T-cell (primary cell): ENCODE data around the gene ARHGAP15. TPM values are rescaled to one million over a fixed set of nuclear protein-coding genes. Genes with fewer than 3 reads are reported as not detected.

Source experiments
- ATAC-seq, 4 experiments: fragments of 200-7000 bp in 3 of 4; fragments of 150-1000 bp in 1 of 4; cut with Tn5 transposase; replicated peaks in 1 of 4; 1 replicate in 3 of 4; 2 replicates in 1 of 4; pipeline ENCODE4 v1.10.0; 2021; ENCODE audit warnings: moderate library complexity in 3 of 4, mild to moderate bottlenecking in 2 of 4, moderate number of reproducible peaks in 1 of 4
- CTCF ChIA-PET, 2 donors: fragments of 300-600 bp; sonication (Branson Sonifier 250); formaldehyde crosslinking; loops; one replicate each; lab custom pipeline; 2022; ENCODE audit warnings: antibody characterized with exemption in 2 of 2; lab: Charles Lee
- POLR2A ChIA-PET, 2 donors: fragments of 300-600 bp; sonication (Branson Sonifier 250); formaldehyde crosslinking; loops; one replicate each; lab custom pipeline; 2022; ENCODE audit warnings: antibody characterized with exemption in 2 of 2; lab: Charles Lee
- DNase-seq, 35 experiments: peaks; one replicate each; pipeline versions ENCODE4 v3.0.0 to v3.0.0-alpha.2; 2013 to 2023
- H3K27ac ChIP-seq: one replicate; pipeline ENCODE4 v1.5.1; 2013; ENCODE audit warnings: low read length
- H3K27me3 ChIP-seq, 2 experiments: replicated peaks in 1 of 2; 1 replicate in 1 of 2; 2 replicates in 1 of 2; pipeline versions ENCODE4 v1.6.1 to v1.7.0; 2013; ENCODE audit warnings: low read length in 1 of 2, mixed read lengths in 1 of 2; ENCODE audit not compliant: control insufficient read depth in 2 of 2, insufficient read depth in 2 of 2; ENCODE audit errors: extremely low read depth in 1 of 2
- H3K36me3 ChIP-seq, 2 donors: 1 replicate in 1 of 2; 2 replicates in 1 of 2; pipeline versions ENCODE4 v1.6.1 to v1.7.0; 2013; ENCODE audit warnings: low read length in 1 of 2; ENCODE audit not compliant: control insufficient read depth in 2 of 2, insufficient read depth in 1 of 2; ENCODE audit errors: extremely low read depth in 1 of 2
- H3K4me1 ChIP-seq, 2 experiments: 1 replicate in 1 of 2; 2 replicates in 1 of 2; pipeline versions ENCODE4 v1.6.1 to v1.7.0; 2013; ENCODE audit warnings: low read length in 2 of 2, mixed read lengths in 1 of 2; ENCODE audit not compliant: insufficient read depth in 2 of 2, control insufficient read depth in 1 of 2; ENCODE audit errors: extremely low read depth in 1 of 2
- H3K4me3 ChIP-seq, 2 donors: 1 replicate in 1 of 2; 2 replicates in 1 of 2; pipeline versions ENCODE4 v1.5.1 to v1.7.0; 2013; ENCODE audit warnings: mild to moderate bottlenecking in 2 of 2, low read length in 1 of 2, moderate library complexity in 1 of 2; ENCODE audit not compliant: control insufficient read depth in 1 of 2; ENCODE audit errors: extremely low read depth in 1 of 2
- H3K9me3 ChIP-seq: 2 replicates; pipeline ENCODE4 v1.7.0; 2013
- H3K27ac Mint-ChIP-seq, 2 donors: one replicate each; pipeline ENCODE4 v1.8.0; 2020 to 2021; ENCODE audit warnings: mild to moderate bottlenecking in 2 of 2, mixed read lengths in 2 of 2
- H3K27me3 Mint-ChIP-seq, 2 donors: one replicate each; pipeline ENCODE4 v1.8.0; 2021 to 2022; ENCODE audit warnings: mixed read lengths in 2 of 2
- H3K36me3 Mint-ChIP-seq: one replicate; pipeline ENCODE4 v1.8.0; 2021; ENCODE audit warnings: mixed read lengths
- H3K4me1 Mint-ChIP-seq, 3 donors: one replicate each; pipeline ENCODE4 v1.8.0; 2020 to 2022; ENCODE audit warnings: mixed read lengths in 3 of 3, mild to moderate bottlenecking in 1 of 3
- H3K4me3 Mint-ChIP-seq, 3 donors: one replicate each; pipeline ENCODE4 v1.8.0; 2020 to 2022; ENCODE audit warnings: mild to moderate bottlenecking in 3 of 3, mixed read lengths in 3 of 3, moderate library complexity in 3 of 3
- H3K9me3 Mint-ChIP-seq, 3 donors: one replicate each; pipeline ENCODE4 v1.8.0; 2020 to 2022; ENCODE audit warnings: mixed read lengths in 3 of 3
- WGBS: methylation state at CpG from one replicate; pipeline ENCODE4 v1.1.5; 2013; ENCODE audit warnings: missing lambda C conversion rate; ENCODE audit not compliant: insufficient coverage; 5-methylcytosine and 5-hydroxymethylcytosine counted together
- total RNA-seq, 35 experiments: library from RNA in 6 of 35; stranded (reverse) in 6 of 35; fragments of 120-200 nt in 1 of 35; gene quantifications; one replicate each; pipeline versions ENCODE4 v1.2.1 to v1.2.4 and lab custom pipeline; 2013 to 2026

The ARHGAP15 gene
- total RNA-seq, 5 donors from 2014 or later (not counting 1 experiment from before 2014, with no cell fraction given) = 154 to 271 (median 188) TPM

GRCh38 chr2:143345887-143346787 lies 216.9 kb downstream of the ARHGAP15 start:
- no peak overlapping the region for H3K27ac Mint-ChIP-seq

GRCh38 chr2:143347271-143347695 lies 218.1 kb downstream of the ARHGAP15 start:
- Histone ChIP-seq H3K4me3 (no peak overlapping the region), H3K36me3 (peaks cover 0 to 2% of the 10 kb centered on the region in 2 donors), H3K4me1 (no peaks in the 10 kb centered on the region), H3K9me3 (no peaks in the 10 kb centered on the region), H3K27ac (no peak overlapping the region), H3K27me3 (no peaks in the 10 kb centered on the region)
- Mint-ChIP-seq H3K9me3 (no peaks in the 10 kb centered on the region), H3K27me3 (no peaks in the 10 kb centered on the region), H3K27ac (no peak overlapping the region), H3K4me3 (no peak overlapping the region), H3K4me1 (peaks cover 51 to 62% (median 51%) of the 10 kb centered on the region in 3 donors), H3K36me3 (peaks cover 36% of the 10 kb centered on the region)
- ChIA-PET POLR2A (no interaction called here), CTCF (no interaction called here)
- 100% methylated on average over 4 of the region's 10 CpGs for WGBS
- DNase-seq = no peak
- ATAC-seq = no peak

More at GRCh38 chr2:143345887-143346787, 216.9 kb downstream of the ARHGAP15 start:
- H3K4me1 ChIP-seq = no peaks in the 10 kb centered on the region
- POLR2A ChIA-PET = no interaction called here
- H3K27ac ChIP-seq = no peak overlapping the region
- Mint-ChIP-seq H3K4me3 (no peak overlapping the region), H3K4me1 (peaks cover 48 to 61% (median 51%) of the 10 kb centered on the region in 3 donors), H3K9me3 (no peaks in the 10 kb centered on the region), H3K27me3 (no peaks in the 10 kb centered on the region), H3K36me3 (peaks cover 35% of the 10 kb centered on the region)
- DNase-seq (no peak), ATAC-seq (no peak)
- CTCF ChIA-PET = interaction anchor here in 1 of 2 donors (0.7 kb wide), 1 partner anchor 31 kb away, joined by 5 read pairs; no protein-coding TSS in a partner anchor
- H3K4me3 ChIP-seq = no peak overlapping the region
- no peaks in the 10 kb centered on the region for H3K9me3 ChIP-seq
- peaks cover 0 to 2% of the 10 kb centered on the region in 2 donors for H3K36me3 ChIP-seq
- H3K27me3 ChIP-seq = no peaks in the 10 kb centered on the region
- WGBS = 100% methylated on average over 1 of the region's 9 CpGs

- ChIA-PET POLR2A (no interaction called here), CTCF (no interaction called here)
- Histone ChIP-seq H3K27ac (no peak overlapping the region), H3K4me1 (no peaks in the 10 kb centered on the region), H3K27me3 (no peaks in the 10 kb centered on the region), H3K4me3 (no peak overlapping the region), H3K9me3 (no peaks in the 10 kb centered on the region), H3K36me3 (peaks cover 0 to 2% of the 10 kb centered on the region in 2 donors)
- no CpG with 5 or more reads among the region's 4 CpGs for WGBS
- Mint-ChIP-seq H3K27ac (no peak overlapping the region), H3K4me1 (peaks cover 45 to 59% (median 48%) of the 10 kb centered on the region in 3 donors), H3K4me3 (no peak overlapping the region), H3K9me3 (no peaks in the 10 kb centered on the region), H3K27me3 (no peaks in the 10 kb centered on the region), H3K36me3 (peaks cover 32% of the 10 kb centered on the region)
- ATAC-seq (no peak), DNase-seq (no peak)
Observed at GRCh38 chr2:143347901-143348414, 218.7 kb downstream of the ARHGAP15 start.

GRCh38 chr2:143354050-143354750 lies 225.0 kb downstream of the ARHGAP15 start:
- no peak for DNase-seq
- H3K9me3 ChIP-seq = no peaks in the 10 kb centered on the region
- H3K27me3 Mint-ChIP-seq = no peaks in the 10 kb centered on the region
- H3K9me3 Mint-ChIP-seq = no peaks in the 10 kb centered on the region
- no peak for ATAC-seq
- ChIA-PET CTCF (no interaction called here), POLR2A (no interaction called here)
- no peak overlapping the region for H3K4me3 Mint-ChIP-seq
- no peak overlapping the region for H3K27ac Mint-ChIP-seq
- H3K4me1 Mint-ChIP-seq = peaks cover 35 to 40% (median 38%) of the 10 kb centered on the region in 3 donors
- H3K4me3 ChIP-seq = no peak overlapping the region
- H3K36me3 ChIP-seq = peaks cover 0 to 3% of the 10 kb centered on the region in 2 donors
- H3K27me3 ChIP-seq = no peaks in the 10 kb centered on the region
- H3K4me1 ChIP-seq = no peaks in the 10 kb centered on the region
- peaks cover 16% of the 10 kb centered on the region for H3K36me3 Mint-ChIP-seq
- WGBS = 100% methylated on average over 4 of the region's 13 CpGs
- no peak overlapping the region for H3K27ac ChIP-seq

GRCh38 chr2:143355870-143356269 lies 226.7 kb downstream of the ARHGAP15 start:
- DNase-seq (no peak), ATAC-seq (no peak)
- no peak overlapping the region for H3K27ac Mint-ChIP-seq
- no peaks in the 10 kb centered on the region for H3K9me3 ChIP-seq
- H3K4me1 ChIP-seq = no peaks in the 10 kb centered on the region
- no peak overlapping the region for H3K4me3 Mint-ChIP-seq
- H3K4me3 ChIP-seq = no peak overlapping the region
- POLR2A ChIA-PET = no interaction called here
- CTCF ChIA-PET = no interaction called here
- H3K9me3 Mint-ChIP-seq = no peaks in the 10 kb centered on the region
- H3K27me3 Mint-ChIP-seq = no peaks in the 10 kb centered on the region
- peaks cover 23% of the 10 kb centered on the region for H3K36me3 Mint-ChIP-seq
- peaks cover 0 to 3% of the 10 kb centered on the region in 2 donors for H3K36me3 ChIP-seq
- no peak overlapping the region for H3K27ac ChIP-seq
- H3K4me1 Mint-ChIP-seq = peaks cover 45 to 49% (median 46%) of the 10 kb centered on the region in 3 donors
- no CpG with 5 or more reads among the region's 6 CpGs for WGBS
- H3K27me3 ChIP-seq = no peaks in the 10 kb centered on the region

GRCh38 chr2:143356336-143356735 lies 227.1 kb downstream of the ARHGAP15 start:
- ATAC-seq (no peak), DNase-seq (no peak)
- ChIA-PET CTCF (no interaction called here), POLR2A (interaction anchor here in 1 of 2 donors (0.7 kb wide), 1 partner anchor 204 kb away, joined by 3 read pairs; no protein-coding TSS in a partner anchor)
- no peaks in the 10 kb centered on the region for H3K27me3 Mint-ChIP-seq
- WGBS = no CpG with 5 or more reads among the region's 3 CpGs
- H3K27me3 ChIP-seq = no peaks in the 10 kb centered on the region
- peaks cover 42 to 46% (median 42%) of the 10 kb centered on the region in 3 donors for H3K4me1 Mint-ChIP-seq
- H3K4me1 ChIP-seq = no peaks in the 10 kb centered on the region
- H3K4me3 Mint-ChIP-seq = no peak overlapping the region
- no peak overlapping the region for H3K27ac ChIP-seq
- H3K27ac Mint-ChIP-seq = no peak overlapping the region
- no peaks in the 10 kb centered on the region for H3K9me3 ChIP-seq
- no peak overlapping the region for H3K4me3 ChIP-seq
- no peaks in the 10 kb centered on the region for H3K9me3 Mint-ChIP-seq
- peaks cover 21% of the 10 kb centered on the region for H3K36me3 Mint-ChIP-seq
- H3K36me3 ChIP-seq = peaks cover 0 to 3% of the 10 kb centered on the region in 2 donors
